ENCODE measurements around the gene RNGTT.

The RNGTT gene

DNA sequence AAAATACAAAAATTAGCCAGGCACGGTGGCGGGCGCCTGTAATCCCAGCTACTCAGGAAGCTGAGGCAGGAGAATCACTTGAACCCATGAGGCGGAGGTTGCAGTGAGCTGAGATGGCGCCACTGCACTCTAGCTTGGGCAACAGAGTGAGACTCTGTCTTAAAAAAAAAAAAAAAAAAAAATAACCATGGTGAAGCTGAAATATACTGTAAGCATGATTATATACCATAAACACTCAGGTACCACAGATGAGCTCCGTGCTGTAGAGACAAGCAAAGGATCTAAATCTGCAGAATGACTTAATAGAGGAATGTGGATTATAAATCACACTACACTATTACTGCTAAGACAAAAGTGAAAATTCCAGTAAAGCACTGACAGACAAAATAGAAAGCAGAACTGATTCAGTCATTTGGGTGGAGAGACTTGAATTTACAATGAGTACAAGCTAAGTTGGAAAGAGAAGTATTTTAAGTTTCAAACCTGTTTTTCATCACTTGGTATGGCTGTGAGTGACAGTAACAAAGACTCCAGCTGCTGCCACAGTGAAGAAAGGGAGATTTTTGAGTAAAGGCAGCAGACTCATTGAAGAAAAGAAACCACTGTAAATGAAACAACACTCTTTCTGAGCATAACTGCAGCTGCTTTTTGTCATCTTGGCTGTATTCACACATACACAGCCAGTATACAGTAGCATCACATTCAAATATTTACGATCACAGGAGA, 322.1 kb downstream of the RNGTT start:
- no peak for DNase-seq

DNA sequence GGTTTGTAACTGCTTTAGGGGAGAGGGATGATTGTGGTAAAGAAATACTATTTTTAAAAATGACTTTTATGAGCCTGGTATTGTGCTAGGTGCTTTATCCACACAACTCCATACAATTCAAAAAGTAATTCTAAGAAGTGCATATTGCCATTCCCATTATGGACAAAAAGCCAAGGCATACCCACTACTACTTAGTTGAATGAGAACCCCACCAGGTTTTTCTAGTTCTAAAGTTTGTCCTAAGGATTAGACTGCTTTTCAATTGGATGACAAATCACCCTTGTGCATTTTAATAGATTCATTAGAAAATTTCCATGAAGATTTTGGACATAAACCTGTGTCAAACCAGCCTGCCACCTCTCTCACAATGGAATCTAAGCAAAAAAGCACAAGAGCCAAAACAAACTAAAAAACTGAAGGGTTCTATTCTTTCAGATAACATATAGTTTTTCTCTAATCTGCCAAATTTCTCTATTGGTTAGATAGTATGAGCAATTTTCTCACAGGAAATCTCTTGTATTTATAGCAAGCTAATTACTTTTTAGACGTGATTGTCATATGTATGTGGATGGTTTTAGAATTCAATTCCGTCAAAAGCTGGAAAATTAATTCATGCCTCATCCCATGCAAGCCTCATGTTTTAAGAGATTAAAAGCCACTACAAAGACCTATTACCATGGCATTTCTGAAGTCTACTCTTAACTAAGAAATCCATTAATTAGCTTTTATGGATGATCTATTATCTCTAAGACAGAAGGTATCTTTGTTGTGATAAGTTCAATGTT, 325.5 kb downstream of the RNGTT start:
- no peak for DNase-seq

DNA sequence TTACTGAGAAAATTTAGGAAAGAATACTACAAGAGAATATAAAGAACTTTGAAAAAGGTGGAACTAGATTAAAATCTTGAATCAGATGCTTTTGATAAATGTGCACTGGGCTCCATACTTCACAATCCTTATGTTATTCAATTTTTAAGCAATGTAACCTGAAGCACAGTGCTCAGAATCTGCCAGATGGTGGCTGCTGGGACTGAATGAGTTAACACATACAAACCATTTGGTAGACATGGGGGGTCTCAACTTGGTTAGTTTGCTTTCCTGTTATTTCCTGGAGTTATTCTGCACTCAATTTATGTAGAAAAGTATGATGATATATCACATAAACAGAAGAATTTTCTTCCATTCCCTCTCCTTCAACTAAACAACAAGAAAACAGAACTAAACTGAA, 326.5 kb downstream of the RNGTT start:
- DNase-seq: no peak

DNA sequence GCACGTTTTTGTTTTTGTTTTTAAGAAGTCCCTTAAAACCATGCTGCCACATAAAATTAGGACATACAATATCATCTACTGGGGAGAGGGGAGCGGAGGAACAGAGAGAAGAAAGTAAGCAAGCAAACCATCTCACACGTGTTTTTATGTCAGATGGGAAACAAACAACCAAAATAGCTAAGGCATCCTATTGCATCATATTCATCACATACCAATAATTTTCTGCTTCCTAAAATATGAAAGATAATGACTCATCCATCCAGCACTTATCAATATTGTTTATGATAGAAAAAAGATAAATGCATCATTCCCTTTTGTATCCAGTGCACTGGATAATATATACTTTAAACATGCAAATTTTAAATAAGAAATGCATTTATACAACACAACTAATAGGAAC, 329.6 kb downstream of the RNGTT start:
- no peak for DNase-seq

DNA sequence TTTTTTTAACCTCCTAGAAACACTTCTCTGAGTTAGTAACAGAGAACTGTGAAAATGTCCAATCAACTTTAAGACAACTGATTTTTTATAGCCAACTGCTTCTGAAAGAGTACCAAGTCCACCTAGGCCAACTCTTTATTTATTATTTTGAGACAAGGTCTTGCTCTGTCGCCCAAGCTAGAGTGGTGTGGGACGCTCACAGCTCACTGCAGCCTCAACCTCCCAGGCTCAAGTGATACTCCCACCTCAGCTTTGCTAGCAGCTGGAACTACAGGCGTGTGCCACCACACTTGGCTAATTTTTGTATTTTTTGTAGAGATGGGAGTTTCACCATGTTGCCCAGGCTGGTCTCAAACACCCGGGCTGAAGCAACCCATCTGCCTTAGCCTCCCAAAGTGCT, 331.6 kb downstream of the RNGTT start:
- no peak for DNase-seq

DNA sequence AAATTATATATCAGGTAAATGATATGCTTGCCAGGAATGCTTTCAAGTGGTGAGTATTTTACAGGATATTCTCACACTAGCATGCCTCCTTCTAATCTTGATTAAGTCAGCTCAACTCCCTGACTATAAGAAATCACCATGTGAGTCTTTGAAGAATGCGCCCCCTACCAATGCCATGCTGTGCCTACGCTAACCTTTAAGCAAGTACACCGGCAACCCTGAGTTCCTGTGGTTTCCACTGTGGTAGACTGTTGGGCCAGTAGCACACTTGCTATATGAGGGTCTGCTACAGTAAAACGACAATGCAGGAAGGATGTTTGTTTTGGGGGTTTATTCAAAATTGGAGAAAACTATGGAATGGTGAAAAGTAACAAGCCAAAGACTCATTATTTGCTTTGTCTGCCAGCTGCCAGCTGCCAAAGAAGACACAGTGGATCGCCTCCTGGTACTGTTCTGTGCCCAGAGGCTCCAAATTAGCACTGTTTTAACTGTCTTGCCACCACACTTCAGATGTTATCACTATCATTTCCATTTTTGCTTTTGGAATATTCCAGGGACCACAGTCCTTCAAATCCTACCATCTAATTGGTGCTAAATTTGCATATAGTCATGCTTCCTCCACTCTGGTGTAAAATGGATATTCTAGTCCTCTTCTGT, 333.5 kb downstream of the RNGTT start:
- no peak for DNase-seq

DNA sequence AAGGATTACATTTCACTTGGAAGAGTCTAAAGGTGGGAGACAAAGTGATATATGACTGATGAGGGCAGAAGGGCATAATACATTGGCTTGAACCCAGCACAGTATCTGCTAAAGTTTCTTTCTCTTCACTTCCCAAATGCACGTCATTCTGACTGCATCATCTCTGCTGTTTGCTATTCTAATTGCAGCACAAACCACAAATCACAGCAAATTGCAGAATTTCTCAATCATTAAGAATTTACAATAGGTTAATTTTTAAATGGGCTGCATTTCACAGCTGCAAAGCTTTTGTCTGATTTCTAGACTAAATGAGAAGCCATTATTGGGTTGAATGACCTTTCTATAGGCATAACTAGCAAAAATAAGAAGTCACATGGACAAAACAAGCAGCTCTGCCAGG, 337.0 kb downstream of the RNGTT start:
- DNase-seq: no peak

DNA sequence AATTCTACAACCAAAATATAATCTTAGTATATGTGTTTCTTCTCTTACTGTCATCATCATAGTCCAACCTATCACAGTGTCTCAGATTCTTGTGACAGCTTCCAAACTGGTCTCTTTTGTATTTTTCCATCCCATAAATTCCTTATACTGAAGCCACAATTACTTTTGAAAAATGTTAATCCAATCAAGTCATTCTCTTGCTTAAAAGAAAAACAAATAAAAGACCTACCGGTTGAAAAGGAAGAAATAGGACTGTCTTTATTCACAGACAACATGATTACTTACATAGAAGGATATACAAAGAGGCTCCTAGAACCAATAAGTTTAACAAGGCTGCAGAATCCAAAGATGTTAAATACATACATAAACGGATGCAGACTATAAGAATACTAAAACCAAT, 339.9 kb downstream of the RNGTT start:
- no peak for DNase-seq

DNA sequence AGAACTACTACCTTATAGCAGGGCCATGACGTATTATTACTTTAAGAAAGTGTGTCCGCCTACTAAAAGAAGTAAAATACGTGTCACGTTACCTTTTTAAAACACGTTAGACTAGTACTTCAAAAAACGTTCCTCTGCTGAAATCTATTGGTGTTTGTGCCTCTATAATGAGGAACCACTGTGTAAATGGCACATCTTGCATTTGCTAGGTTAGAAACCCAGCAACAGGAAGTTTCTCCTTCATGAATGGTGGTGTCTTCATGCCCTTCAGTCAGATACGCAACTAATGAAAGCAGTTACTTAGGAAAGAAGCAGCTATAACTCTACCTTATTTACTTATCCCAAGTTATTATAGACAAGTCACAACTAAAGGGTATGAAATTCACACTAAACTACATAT, 343.5 kb downstream of the RNGTT start:
- no peak for DNase-seq

DNA sequence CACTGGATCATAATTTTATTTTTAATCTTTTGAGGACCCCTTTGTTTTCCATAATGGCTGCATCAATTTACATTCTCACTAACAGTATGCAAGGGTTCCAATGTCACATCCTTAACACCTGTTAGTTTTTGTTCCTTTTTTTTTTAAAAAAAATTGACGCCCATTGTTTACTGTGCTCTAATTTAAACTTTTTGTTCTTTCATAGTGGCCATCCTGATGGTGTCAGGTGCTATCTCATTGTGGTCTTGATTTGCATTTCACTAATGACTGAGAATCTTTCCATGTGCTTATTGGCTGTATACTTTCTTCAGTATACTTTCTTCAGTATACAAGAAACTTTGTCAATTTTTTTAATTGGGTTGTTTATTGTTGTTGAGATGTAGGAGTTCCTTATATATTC, 347.0 kb downstream of the RNGTT start:
- no peak for DNase-seq

DNA sequence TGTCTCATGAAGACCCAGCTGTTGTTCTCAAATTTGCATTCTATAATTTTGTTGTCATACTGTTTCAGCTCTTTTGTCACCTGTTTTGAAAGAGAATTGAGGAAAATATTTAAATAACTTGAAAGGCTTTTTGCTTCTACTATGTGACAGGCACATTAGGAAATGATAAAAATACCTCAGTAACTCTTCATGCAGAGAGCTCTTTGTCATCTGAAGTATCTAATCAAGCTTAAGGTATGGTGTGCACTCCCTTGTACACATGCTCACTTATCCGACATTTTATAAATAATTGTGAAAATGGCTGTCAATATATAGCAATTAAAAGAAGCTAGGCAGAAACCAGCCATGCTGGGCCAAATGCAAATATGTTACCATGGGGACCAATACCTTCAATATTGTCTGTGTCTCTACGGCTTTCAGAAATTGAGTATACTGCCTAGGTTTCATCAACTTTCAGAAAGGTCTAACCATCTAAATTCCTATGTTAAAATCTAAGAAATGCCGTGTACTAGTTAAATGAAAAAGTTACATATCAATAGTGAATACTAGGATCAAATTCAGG, 349.0 kb downstream of the RNGTT start:
- DNase-seq: no peak

DNA sequence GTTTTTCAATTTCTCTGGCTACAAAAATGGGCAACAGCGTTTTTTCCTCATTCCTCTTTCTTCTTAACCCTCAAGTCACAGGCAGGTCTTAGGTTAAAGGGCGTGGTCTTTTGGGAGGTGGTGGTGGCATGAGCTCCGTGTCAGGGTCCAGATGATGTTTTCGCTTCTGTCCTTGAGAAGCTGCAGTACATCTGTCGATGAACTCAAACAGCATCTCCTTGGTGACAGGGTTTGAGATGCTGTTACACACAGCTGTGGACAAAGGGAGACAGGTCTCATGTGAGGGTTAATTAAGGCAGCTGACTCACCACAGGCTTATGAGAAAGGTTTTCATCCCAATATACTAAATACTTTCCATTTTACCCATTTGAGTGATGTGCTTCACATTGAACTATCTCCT, 350.8 kb downstream of the RNGTT start:
- DNase-seq: no peak

DNA sequence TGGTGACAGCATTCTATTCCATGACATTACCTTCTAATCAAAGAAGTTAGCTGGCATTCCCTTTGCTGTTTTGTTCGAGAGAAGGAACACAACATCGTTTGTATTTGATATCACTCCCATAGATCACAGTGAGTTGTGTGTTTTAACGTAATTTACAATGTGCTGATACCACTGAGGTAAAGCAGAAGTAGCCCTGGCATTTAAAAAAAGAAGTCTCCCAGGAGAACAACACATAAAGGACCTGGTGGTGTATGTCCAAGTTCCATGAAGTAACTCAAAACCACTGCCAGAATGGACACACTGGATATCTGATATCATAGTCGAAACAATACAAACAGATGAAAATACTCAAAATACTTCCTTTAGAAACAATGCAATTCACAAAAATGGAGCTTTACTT, 351.7 kb downstream of the RNGTT start:
- DNase-seq: no peak

DNA sequence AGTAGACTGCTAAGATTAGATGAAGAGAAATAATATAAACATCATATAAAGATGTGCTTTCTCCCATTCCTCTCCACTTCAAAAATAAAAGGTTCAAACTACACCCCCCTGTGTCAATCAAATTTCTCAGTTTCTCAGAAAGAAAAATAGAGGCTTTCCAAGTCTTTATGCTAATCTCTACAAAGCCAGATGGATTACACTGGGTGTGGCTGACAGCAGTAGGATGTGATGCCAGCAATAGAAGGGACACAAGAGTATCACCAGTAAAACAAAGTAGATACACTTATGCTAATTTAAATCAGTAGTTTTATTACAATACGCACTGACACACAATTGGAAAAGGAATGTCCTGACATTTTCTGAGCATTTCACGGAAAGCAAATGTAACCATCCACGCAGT, 353.4 kb downstream of the RNGTT start:
- DNase-seq: no peak

DNA sequence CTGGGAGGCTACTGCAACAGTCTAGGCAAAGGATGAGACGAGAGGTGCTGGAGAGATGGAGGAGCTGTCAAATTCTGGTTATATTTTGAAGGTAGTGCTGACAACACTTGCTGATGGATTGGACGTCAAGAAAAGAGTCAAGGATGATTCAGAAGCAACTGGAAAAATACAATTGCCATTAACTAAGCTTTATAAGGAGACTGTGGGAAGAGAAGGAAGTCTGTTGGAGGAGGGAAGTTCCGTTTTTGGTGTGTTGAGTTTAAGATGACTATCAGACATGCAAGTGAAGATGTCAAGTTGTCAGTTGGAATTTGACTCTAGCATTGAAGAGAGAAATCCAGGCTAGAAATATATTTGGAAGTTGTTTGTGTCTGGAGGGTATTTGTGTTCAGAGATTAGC, 358.1 kb downstream of the RNGTT start:
- no peak for DNase-seq

DNA sequence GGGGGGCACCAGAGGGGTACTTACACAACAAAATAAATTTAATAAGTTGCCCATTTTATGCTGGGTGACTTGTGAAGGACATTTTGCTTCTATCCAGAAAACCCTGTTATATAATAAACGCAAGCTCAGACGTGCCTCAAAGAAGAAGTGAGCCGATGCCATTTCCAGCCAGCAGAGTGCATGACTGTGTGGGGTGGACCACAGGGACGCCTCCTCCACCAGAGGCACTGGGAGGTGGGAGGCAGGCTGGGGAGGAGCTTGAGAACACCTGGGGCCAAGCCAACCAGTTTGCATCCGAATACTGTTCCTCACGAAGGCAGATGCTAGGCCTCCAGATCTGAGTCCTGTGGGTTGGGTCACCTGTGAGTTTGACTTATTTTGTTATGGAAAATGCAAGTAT, 363.8 kb downstream of the RNGTT start:
- DNase-seq: no peak

DNA sequence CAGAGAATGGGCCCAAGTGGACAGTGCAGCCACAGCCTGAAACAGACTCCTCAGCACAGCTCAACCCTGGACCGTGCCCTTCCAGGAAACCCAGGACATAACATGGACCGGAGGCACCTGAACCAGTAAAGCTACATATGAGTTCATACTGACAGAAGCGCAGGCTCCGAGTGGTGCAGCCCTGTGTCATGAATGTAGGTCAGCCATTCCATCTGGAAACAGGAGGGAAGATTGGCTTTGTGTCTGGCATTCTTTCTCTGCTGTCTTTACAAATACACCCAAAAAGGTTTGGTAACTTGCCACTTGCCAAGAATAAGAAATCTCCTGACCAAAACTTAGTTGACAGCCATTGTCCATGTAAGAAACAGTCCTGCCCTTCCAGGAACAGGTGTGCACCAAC, 366.6 kb downstream of the RNGTT start:
- no peak for DNase-seq

DNA sequence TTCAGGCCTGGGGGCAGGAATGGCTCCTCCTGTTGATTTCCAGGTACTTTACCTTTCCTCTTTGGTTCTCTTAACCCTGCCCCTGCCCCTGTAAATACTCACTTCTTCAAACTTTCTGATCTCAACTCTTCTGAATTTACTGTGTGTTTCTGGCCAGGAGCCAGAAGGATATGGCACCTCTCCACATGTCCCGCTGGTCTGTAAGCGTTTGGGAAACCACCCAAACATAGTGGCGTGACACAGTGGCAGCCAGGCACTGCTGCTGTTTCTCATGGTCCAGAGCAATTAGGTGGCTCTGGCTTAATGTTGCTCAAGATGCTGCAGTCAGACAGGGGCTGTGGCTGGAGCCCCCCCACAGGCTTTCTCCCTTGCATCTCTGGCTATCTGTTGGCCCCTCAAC, 374.5 kb downstream of the RNGTT start:
- no peak for DNase-seq

DNA sequence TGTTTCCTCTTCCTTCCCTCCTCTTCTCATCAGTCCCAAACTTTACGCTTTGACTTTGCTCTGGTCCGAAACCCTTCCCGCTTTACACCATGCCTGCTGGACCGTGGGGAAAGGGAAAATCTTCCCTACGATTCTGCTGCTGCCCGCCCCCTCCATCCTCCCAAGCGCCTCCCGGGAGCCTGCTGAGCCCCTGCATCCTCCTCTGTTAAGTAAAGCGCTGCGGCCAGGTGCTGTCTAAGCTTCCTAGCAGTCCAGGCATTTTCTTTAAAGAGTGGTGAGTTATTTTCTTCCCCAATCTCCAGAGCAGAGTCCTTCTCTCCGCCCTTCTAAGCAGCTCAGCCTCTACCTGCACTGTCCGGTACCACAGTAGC, 376.3 kb downstream of the RNGTT start:
- DNase-seq: no peak

DNA sequence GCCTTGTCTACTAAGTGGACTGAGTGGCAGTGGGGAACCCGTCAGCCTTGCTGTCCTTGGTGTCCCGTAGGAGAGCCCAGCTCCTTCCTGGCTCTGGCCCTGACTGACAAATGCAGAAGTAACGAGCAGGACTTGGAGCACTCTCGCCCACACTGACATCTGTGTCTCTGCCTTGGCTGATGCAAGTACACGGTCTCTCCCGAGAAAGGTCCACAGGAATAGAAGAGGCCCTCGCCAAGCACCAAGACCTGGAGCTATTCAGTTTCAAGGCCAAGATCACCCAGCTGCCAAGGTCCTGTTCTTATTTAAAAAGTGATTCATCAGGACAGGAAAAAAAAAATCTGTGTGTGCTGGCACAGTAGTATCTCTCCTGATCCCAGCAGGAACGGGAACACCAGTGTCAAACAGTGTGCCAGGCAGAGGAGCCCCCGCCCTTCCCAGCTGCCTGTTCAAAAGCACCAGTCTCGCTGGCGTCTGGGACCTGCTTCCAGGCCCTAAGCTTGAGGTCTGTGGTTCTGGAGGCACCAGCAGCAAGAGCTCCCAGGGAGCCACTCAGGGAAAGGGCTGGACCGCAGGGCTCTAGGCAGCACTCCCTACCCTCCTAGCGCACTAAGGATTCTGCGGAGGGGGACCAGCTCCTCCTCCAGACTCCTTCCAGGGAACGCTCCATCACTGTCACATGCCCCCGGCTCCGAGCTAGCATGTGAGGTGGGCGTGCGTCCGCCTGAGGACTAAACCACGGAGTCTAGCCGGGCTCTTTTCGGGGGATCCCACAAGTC, 376.9 kb downstream of the RNGTT start:
- no peak for DNase-seq

DNA sequence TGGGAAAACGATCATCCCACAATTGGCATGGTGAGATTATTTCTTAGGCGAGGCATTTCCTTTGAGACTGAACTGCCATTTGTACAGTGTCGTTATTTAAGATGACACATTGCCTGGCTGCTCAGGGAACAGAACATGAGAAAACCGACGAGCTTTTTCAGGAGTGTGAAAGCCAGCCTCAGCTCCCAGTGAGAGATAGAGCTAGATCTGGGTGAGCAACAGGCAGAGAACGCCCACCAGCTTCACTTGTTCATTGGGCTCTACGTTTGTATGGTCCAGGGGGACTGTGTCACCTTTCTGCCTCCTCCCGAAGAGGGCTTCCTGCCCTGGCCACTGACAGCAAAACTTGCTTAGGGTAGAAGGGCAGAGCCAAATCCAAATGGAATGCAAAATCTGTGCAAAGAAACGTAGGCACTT, 378.1 kb downstream of the RNGTT start:
- no peak for DNase-seq

DNA sequence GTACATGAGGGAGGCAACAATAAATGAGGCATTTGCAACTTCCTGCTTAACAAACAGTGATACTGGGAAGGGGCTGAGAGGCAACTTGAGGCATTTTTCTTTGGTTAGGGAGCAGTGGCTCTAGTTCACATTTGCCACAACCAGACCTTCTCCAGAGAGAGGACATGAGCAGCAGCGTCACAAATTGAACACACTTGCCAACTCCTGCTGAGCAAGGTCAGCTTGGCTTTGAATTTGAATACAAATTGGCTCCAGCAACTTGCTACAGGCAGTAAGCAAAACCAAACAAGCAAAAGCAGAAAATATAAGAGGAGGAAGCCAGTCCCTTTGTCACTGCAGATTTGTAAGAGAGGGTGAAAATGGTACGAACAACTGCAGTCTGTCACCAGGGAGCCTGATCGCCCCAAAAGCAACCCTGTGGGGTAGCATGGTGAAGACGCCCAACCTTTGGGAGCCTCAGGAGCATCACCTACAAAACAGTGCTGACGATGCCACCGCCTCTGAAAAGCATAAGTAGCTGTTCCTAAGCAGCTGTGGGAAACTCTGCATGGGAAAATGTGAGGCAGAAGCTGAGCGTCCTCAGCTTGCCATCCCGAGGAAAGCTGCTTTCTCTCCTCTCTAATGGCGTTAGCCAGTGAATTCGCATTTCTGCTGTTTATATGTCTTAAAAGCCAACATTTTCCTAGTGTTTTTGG, 378.7 kb downstream of the RNGTT start:
- no peak for DNase-seq

DNA sequence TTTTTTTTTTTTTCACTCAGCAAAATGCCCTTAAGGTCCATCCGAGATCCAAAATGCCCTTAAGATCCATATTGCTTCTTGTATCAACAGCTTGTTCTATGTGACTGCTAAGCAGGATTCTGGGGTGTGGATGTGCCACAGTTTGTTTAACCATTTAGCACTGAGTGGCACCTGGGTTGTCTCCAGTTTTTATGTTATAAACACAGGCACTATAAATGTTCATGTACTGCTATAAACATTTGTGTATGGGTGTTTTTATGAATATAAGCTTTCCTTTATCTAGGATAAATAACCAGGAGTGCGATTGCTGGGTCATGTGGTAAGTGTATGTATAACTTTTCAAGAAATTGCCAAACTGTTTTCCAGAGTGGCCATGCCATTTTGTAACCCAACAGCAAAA, 386.0 kb downstream of the RNGTT start:
- DNase-seq: no peak

Measured in activated CD4-positive, alpha-beta T cell treated with anti-CD3 and anti-CD28 coated beads, Interleukin-2, amount 50 U/mL, for 4 hours (primary cell).